ENCODE measurements around the gene SREK1.
A peak's percentile ranks its signal among the peaks of the same experiment; 100 is the strongest.
"Not testable (repeated sequence)": the region's sequence is repeated elsewhere in the genome, so short reads cannot be mapped to it uniquely, and the experiment has no call there.

SREK1 gene

DNA sequence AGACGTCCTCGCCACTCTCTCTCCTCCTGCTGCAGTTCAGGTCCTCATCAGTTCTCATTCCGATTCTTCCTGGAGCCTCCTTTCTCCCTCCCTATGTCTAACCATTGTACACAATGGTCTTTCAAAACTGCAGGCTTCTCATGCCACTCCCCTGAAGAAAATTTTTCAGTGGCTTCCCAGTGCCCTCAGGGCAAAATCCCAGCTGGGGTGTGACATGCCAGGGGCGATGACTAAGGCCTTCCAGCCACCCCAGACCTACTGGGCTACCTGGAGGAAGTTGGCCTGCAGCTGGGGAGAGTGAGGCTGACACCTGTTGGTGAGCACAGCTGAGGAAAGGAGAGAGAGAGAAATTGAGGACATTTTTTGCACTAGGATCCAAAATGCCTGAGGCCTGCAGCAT is 65.2 kb downstream of the SREK1 start:
- no peaks in the 10 kb centered on the region for H3K36me3 ChIP-seq (ENCODE audit: control insufficient read depth, insufficient read depth, low read length)
- TF ChIP-seq, protein P1, sequence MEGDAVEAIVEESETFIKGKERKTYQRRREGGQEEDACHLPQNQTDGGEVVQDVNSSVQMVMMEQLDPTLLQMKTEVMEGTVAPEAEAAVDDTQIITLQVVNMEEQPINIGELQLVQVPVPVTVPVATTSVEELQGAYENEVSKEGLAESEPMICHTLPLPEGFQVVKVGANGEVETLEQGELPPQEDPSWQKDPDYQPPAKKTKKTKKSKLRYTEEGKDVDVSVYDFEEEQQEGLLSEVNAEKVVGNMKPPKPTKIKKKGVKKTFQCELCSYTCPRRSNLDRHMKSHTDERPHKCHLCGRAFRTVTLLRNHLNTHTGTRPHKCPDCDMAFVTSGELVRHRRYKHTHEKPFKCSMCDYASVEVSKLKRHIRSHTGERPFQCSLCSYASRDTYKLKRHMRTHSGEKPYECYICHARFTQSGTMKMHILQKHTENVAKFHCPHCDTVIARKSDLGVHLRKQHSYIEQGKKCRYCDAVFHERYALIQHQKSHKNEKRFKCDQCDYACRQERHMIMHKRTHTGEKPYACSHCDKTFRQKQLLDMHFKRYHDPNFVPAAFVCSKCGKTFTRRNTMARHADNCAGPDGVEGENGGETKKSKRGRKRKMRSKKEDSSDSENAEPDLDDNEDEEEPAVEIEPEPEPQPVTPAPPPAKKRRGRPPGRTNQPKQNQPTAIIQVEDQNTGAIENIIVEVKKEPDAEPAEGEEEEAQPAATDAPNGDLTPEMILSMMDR (IDR thresholded peaks at IDR 0.05; ENCODE audit: insufficient read depth, low read length, poor library complexity, severe bottlenecking): no peak
- DNase-seq (ENCODE audit: extremely low read depth, insufficient read length): no peak
- H3K27me3 ChIP-seq (replicated peaks; ENCODE audit: control insufficient read depth, insufficient read depth, low read length): no peaks in the 10 kb centered on the region
- H3K4me3 ChIP-seq (replicated peaks; ENCODE audit: low read depth, low read length): no peak overlapping the region

DNA sequence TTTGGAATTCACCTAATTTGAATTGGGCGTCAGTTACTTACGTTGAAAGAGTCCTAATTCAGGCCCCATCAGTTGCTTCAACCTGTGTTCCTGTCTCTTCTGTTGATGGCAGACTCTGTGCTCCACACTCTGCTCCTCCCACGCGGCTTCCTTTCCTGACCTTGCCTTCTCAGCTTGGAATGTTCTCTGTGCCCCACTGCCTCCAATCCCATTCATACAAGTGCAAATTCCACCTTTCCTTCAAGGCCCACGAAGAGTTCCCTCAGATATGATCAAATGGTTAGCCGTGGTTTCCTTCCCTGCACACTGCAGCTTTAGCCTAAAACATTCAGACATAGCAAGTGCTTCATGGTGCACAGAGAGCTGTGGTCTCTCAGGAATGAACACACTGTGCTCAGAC is 65.7 kb downstream of the SREK1 start:
- no peak for DNase-seq (ENCODE audit: extremely low read depth, insufficient read length)
- Histone ChIP-seq H3K4me3 (replicated peaks; ENCODE audit: low read depth, low read length) (no peak overlapping the region), H3K27me3 (replicated peaks; ENCODE audit: control insufficient read depth, insufficient read depth, low read length) (no peaks in the 10 kb centered on the region), H3K36me3 (ENCODE audit: control insufficient read depth, insufficient read depth, low read length) (no peaks in the 10 kb centered on the region)
- TF ChIP-seq, protein P1 (IDR thresholded peaks at IDR 0.05; ENCODE audit: insufficient read depth, low read length, poor library complexity, severe bottlenecking): no peak

GRCh38 chr5:66213533-66213932 is 69.4 kb downstream of the SREK1 start:
- TF ChIP-seq, protein P1 (IDR thresholded peaks at IDR 0.05; ENCODE audit: insufficient read depth, low read length, poor library complexity, severe bottlenecking): no peak
- no peak overlapping the region for H3K4me3 ChIP-seq (replicated peaks; ENCODE audit: low read depth, low read length)
- no peak for DNase-seq (ENCODE audit: extremely low read depth, insufficient read length)
- H3K36me3 ChIP-seq (ENCODE audit: control insufficient read depth, insufficient read depth, low read length): no peaks in the 10 kb centered on the region
- no peaks in the 10 kb centered on the region for H3K27me3 ChIP-seq (replicated peaks; ENCODE audit: control insufficient read depth, insufficient read depth, low read length)

GRCh38 chr5:66222455-66222854 is 78.4 kb downstream of the SREK1 start:
- no peaks in the 10 kb centered on the region for H3K27me3 ChIP-seq (replicated peaks; ENCODE audit: control insufficient read depth, insufficient read depth, low read length)
- TF ChIP-seq, protein P1 (IDR thresholded peaks at IDR 0.05; ENCODE audit: insufficient read depth, low read length, poor library complexity, severe bottlenecking): no peak
- H3K36me3 ChIP-seq (ENCODE audit: control insufficient read depth, insufficient read depth, low read length): no peaks in the 10 kb centered on the region
- no peak for DNase-seq (ENCODE audit: extremely low read depth, insufficient read length)
- no peak overlapping the region for H3K4me3 ChIP-seq (replicated peaks; ENCODE audit: low read depth, low read length)

- not testable (repeated sequence) for H3K27me3 ChIP-seq (replicated peaks; ENCODE audit: control insufficient read depth, insufficient read depth, low read length); DNase-seq (ENCODE audit: extremely low read depth, insufficient read length); H3K4me3 ChIP-seq (replicated peaks; ENCODE audit: low read depth, low read length); H3K36me3 ChIP-seq (ENCODE audit: control insufficient read depth, insufficient read depth, low read length)
These were observed 78.8 kb downstream of the SREK1 start for GRCh38 chr5:66222896-66223295.

DNA sequence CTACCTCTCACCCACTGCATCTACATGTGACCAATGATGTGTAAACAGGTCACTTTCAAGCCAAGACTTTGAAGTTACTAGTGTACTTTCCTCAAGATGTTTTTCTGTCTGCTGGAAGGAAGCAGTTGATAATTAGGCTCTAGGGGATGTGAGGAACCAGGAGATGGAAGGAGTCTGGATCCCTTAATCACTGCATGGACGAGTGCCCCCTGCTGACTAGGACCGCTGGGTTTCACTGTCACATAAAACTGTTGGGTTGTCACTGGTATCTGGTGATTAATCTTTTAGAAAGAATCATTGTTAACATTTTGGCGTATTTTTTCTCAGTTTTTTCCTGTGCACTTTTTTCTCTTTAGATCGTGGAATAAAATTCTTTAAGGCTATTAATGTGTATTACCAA is 79.5 kb downstream of the SREK1 start:
- Histone ChIP-seq H3K27me3 (replicated peaks; ENCODE audit: control insufficient read depth, insufficient read depth, low read length) (no peaks in the 10 kb centered on the region), H3K36me3 (ENCODE audit: control insufficient read depth, insufficient read depth, low read length) (no peaks in the 10 kb centered on the region), H3K4me3 (replicated peaks; ENCODE audit: low read depth, low read length) (no peak overlapping the region)
- no peak for DNase-seq (ENCODE audit: extremely low read depth, insufficient read length)
- TF ChIP-seq, protein P1 (IDR thresholded peaks at IDR 0.05; ENCODE audit: insufficient read depth, low read length, poor library complexity, severe bottlenecking): peak; percentile 45

Data from GM06990 (cell line).